Umbilical cord (tissue), 2 donors: Measurements from ENCODE around the gene OR52E5. TPM values are rescaled to one million over a fixed set of nuclear protein-coding genes. Genes with fewer than 3 reads are reported as not detected.

ENCODE experiments used
- DNase-seq: peaks from one replicate; pipeline ENCODE4 v3.0.0-alpha.2; 2015; ENCODE audit warnings: low spot score
- total RNA-seq: library from RNA; depleted of rRNA; stranded (reverse); fragments of >200 nt; gene quantifications from one replicate; pipeline ENCODE4 v1.2.3, GENCODE V29; 2014; ENCODE audit warnings: low replicate concordance; ENCODE audit not compliant: insufficient read depth

OR52E5 gene
- total RNA-seq, 1 donor from 2014 or later: 0.96 TPM

DNA sequence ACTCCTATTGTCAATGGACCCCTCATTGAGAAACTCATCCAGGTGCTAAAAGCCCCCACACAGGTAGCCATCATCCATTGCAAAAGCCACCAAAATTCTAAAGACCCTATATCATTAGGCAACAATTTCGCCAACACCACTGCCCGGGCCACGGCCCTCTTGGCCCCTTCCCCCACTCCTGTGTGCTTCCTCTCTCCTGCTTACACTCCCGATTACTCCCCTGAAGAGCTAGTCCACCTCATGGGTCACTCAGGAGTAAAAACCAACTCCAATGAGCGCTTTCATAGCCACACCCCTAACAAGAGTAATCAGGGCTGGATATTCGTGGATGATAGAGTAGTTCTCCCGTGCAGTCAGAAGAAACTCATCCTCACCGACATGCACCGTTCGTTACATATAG lies 40.1 kb downstream of the OR52E5 start:
- DNase-seq: no peak

- no peak for DNase-seq
Observed at GRCh38 chr11:5937868-5938602, 45.0 kb downstream of the OR52E5 start.

DNA sequence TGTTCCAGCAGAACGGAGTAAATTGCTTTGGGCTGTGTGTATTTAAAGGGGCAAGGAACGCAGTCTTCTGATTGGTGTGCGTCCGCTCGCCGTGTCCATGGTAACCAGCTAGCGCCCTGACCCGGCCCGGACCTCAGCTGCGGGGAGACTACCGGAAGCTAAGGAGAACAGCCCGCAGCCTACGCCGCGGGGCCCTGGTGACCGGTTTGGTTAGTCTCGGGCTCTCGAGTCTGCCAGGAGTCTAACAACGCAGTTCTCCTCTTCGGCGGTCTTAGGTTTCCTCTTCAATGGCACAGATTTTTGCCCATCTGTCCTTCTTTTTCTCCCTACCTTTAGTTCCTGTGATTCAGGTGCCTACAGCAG lies 45.6 kb downstream of the OR52E5 start:
- no peak for DNase-seq

- no peak for DNase-seq
Observed at GRCh38 chr11:5940748-5941147, 47.7 kb downstream of the OR52E5 start.

- DNase-seq: no peak
Observed at GRCh38 chr11:5941951-5942350, 48.9 kb downstream of the OR52E5 start, which contains the start of gene OR56A3. OR56A3 (plus strand) TSS chr11:5942251; CDS start chr11:5947347, 5,096 bp downstream.

Other genes with a start within 250 kb of the OR52E5 start
- gene TRIM5, start 208.1 kb upstream of the OR52E5 start, total RNA-seq: 22.9 TPM
- 67.7 TPM for gene TRIM22, start 203.4 kb upstream of the OR52E5 start, total RNA-seq
- not detected for gene OR56B1, start 156.8 kb upstream of the OR52E5 start, total RNA-seq
- gene OR52N4, start 139.0 kb upstream of the OR52E5 start, total RNA-seq: 1.9 TPM
- gene OR52N5, start 109.9 kb upstream of the OR52E5 start, total RNA-seq: 0.72 TPM
- 0.96 TPM for gene OR52N1, start 101.9 kb upstream of the OR52E5 start, total RNA-seq
- not detected for gene OR52N2, start 84.3 kb upstream of the OR52E5 start, total RNA-seq
- gene OR52E6, start 51.3 kb upstream of the OR52E5 start, total RNA-seq: not detected
- gene OR52E8, start 35.5 kb upstream of the OR52E5 start, total RNA-seq: 1.9 TPM
- 4.6 TPM for gene OR52E4, start 12.6 kb upstream of the OR52E5 start, total RNA-seq
- 2.6 TPM for gene OR56A3, start 49.0 kb downstream of the OR52E5 start, total RNA-seq
- gene OR56A5, start 75.3 kb downstream of the OR52E5 start, total RNA-seq: 5.5 TPM
- 3.4 TPM for gene OR52L1, start 93.8 kb downstream of the OR52E5 start, total RNA-seq
- gene OR56A4, start 113.7 kb downstream of the OR52E5 start, total RNA-seq: 2.4 TPM
- 2.2 TPM for gene OR56A1, start 137.6 kb downstream of the OR52E5 start, total RNA-seq
- gene OR56B4, start 214.5 kb downstream of the OR52E5 start, total RNA-seq: 1.7 TPM